WTC11 (cell line): ENCODE data around the gene KIF5A. TPM values are rescaled to one million over a fixed set of nuclear protein-coding genes. Genes with fewer than 3 reads are reported as not detected.

ENCODE experiments used
- ATAC-seq: fragments of 200-7000 bp; cut with Tn5 transposase; 2 replicates; pipeline ENCODE4 v1.10.0; 2021; ENCODE audit warnings: mild to moderate bottlenecking, moderate library complexity
- CTCF ChIA-PET: fragments of 300-600 bp; sonication (Branson Sonifier 250); formaldehyde crosslinking; loops from one replicate; lab custom pipeline; 2021; ENCODE audit warnings: antibody characterized with exemption; lab: Charles Lee
- POLR2A ChIA-PET: fragments of 350-600 bp; sonication (Branson Sonifier 250); formaldehyde crosslinking; loops from one replicate; lab custom pipeline; 2021; ENCODE audit warnings: antibody characterized with exemption; lab: Charles Lee
- DNase-seq: peaks from one replicate; pipeline ENCODE4 v3.0.0; 2021; ENCODE audit warnings: low spot score
- H3K27ac Mint-ChIP-seq: 2 replicates; pipeline ENCODE4 v1.8.0; 2021; ENCODE audit warnings: mixed read lengths
- H3K27me3 Mint-ChIP-seq: 2 replicates; pipeline ENCODE4 v1.8.0; 2021; ENCODE audit warnings: low read depth, mild to moderate bottlenecking, moderate library complexity, mixed read lengths
- H3K36me3 Mint-ChIP-seq: 2 replicates; pipeline ENCODE4 v1.8.0; 2021; ENCODE audit warnings: mixed read lengths
- H3K4me1 Mint-ChIP-seq: 2 replicates; pipeline ENCODE4 v1.8.0; 2022; ENCODE audit warnings: mixed read lengths
- H3K4me3 Mint-ChIP-seq: 2 replicates; pipeline ENCODE4 v1.8.0; 2021; ENCODE audit warnings: mild to moderate bottlenecking, moderate library complexity, mixed read lengths
- H3K9me3 Mint-ChIP-seq: 2 replicates; pipeline ENCODE4 v1.8.0; 2021; ENCODE audit warnings: mixed read lengths
- ATF6 ChIP-seq: sonication (generic); formaldehyde crosslinking; IDR thresholded peaks from 2 replicates; pipeline ENCODE4 v1.8.1; 2023; ENCODE audit warnings: mild to moderate bottlenecking, missing genetic modification reagents
- CREB1 ChIP-seq: sonication (generic); formaldehyde crosslinking; IDR thresholded peaks from 2 replicates; pipeline ENCODE4 v1.8.0; 2023; ENCODE audit warnings: mild to moderate bottlenecking, missing genetic modification reagents
- HMGA2 ChIP-seq: fragments of 250-450 bp; sonication (Bioruptor Pico); IDR thresholded peaks from 2 replicates; pipeline ENCODE4 v1.4.0; 2021; ENCODE audit warnings: mild to moderate bottlenecking, moderate library complexity
- NR3C1 ChIP-seq: sonication (generic); formaldehyde crosslinking; conservative IDR thresholded peaks from 2 replicates; pipeline ENCODE4 v1.8.1; 2023; ENCODE audit warnings: low read depth, mild to moderate bottlenecking, missing genetic modification reagents
- PRDM15 ChIP-seq: sonication (generic); formaldehyde crosslinking; IDR thresholded peaks from 2 replicates; pipeline ENCODE4 v1.8.0; 2022; ENCODE audit warnings: missing genetic modification reagents
- SOX15 ChIP-seq: fragments of 250-450 bp; sonication (Bioruptor Pico); IDR thresholded peaks from 2 replicates; pipeline ENCODE4 v1.9.0; 2021; ENCODE audit warnings: mild to moderate bottlenecking
- USF2 ChIP-seq: sonication (generic); formaldehyde crosslinking; IDR thresholded peaks from 2 replicates; pipeline ENCODE4 v1.8.1; 2023; ENCODE audit warnings: mild to moderate bottlenecking, missing genetic modification reagents, moderate library complexity
- ZNF138 ChIP-seq: sonication (generic); formaldehyde crosslinking; conservative IDR thresholded peaks from 2 replicates; pipeline ENCODE4 v1.8.1; 2022; ENCODE audit warnings: mild to moderate bottlenecking, moderate library complexity, missing genetic modification reagents
- ZNF219 ChIP-seq: sonication (generic); formaldehyde crosslinking; IDR thresholded peaks from 2 replicates; pipeline ENCODE4 v1.8.0; 2023; ENCODE audit warnings: missing genetic modification reagents, mild to moderate bottlenecking, borderline replicate concordance
- ZNF281 ChIP-seq: sonication (generic); formaldehyde crosslinking; IDR thresholded peaks from 2 replicates; pipeline ENCODE4 v1.8.0; 2023; ENCODE audit warnings: mild to moderate bottlenecking, missing genetic modification reagents
- total RNA-seq: library from RNA; stranded (reverse); gene quantifications from 3 replicates; pipeline ENCODE4 v1.2.3, GENCODE V29; 2021
- TF ChIP-seq, protein P1 (sequence below): sonication (generic); formaldehyde crosslinking; conservative IDR thresholded peaks from 2 replicates; pipeline ENCODE4 v1.8.1; 2023; ENCODE audit warnings: mild to moderate bottlenecking, low read depth, missing genetic modification reagents, moderate library complexity
- TF ChIP-seq, protein P2 (sequence below): sonication (generic); formaldehyde crosslinking; IDR thresholded peaks from 2 replicates; pipeline ENCODE4 v1.8.1; 2023; ENCODE audit warnings: mild to moderate bottlenecking, missing genetic modification reagents, moderate library complexity
- TF ChIP-seq, protein P3 (sequence below): fragments of 250-450 bp; sonication (Bioruptor Pico); IDR thresholded peaks from 2 replicates; pipeline ENCODE4 v1.8.0; 2021; ENCODE audit warnings: mild to moderate bottlenecking
- TF ChIP-seq, protein P4 (sequence below): sonication (generic); formaldehyde crosslinking; IDR thresholded peaks from 2 replicates; pipeline ENCODE4 v1.8.1; 2023; ENCODE audit warnings: mild to moderate bottlenecking, missing genetic modification reagents, borderline replicate concordance
- TF ChIP-seq, protein P5 (sequence below): sonication (generic); formaldehyde crosslinking; IDR thresholded peaks from 2 replicates; pipeline ENCODE4 v1.8.0; 2022; ENCODE audit warnings: mild to moderate bottlenecking, missing genetic modification reagents

The KIF5A gene
- total RNA-seq, 1 experiment from 2014 or later, result 16.1 TPM

DNA sequence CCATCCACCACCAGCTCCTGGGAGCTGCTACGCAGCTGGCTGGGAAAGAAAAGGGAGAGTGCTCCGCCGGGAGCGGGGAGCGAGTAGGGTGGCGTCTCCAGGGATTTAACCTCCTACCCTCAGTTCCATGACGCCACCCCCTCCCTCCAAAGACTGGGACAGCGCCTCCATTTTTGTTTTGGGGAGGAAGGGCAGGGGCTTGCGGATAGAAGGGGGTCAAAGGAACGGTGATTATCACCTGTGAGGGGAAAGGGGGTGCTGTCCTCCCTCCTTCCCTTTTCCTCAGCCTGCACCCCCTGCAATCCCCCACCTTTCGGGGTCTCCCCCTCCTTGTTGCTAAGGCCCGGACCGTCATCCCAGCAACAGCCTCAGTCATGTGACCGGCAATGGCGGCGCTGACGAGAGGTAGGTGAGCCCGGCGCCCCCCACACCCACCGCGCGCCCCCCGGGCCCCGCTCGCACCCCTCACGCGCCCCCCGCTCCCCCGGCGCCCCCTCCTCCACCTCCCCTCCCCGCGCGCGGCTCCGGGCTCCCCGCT lies 54.7 kb downstream of the KIF5A start, which contains the start of gene DTX3:
TSS of gene DTX3 (plus strand) at position 371 of the 538 bp plus-strand sequence. CDS start 1,694 bp downstream, outside the sequence.
- DNase-seq (peak; percentile 52), ATAC-seq (peak; percentile 23)
- POLR2A ChIA-PET, result interaction anchor here (0.6 to 1.4 kb wide), 3 partner anchors 87 to 162 kb away, joined by 3 to 4 read pairs (median 3); partner anchors contain the start of gene OS9
- peak within 1 kb of the TSS; percentile 85 for H3K4me3 Mint-ChIP-seq
- peaks cover 32% of the 10 kb centered on the region for H3K4me1 Mint-ChIP-seq
- peaks cover 18% of the 10 kb centered on the region for H3K36me3 Mint-ChIP-seq
- peak within 1 kb of the TSS; percentile 93 for H3K27ac Mint-ChIP-seq
- no peaks in the 10 kb centered on the region for H3K27me3 Mint-ChIP-seq
- no peaks in the 10 kb centered on the region for H3K9me3 Mint-ChIP-seq
- CTCF ChIA-PET, result interaction anchor here (0.7 to 1.7 kb wide), 11 partner anchors 14 to 146 kb away, joined by 3 to 16 read pairs (median 5); partner anchors contain the start of genes B4GALNT1, DDIT3, GLI1 and PIP4K2C
- TF ChIP-seq, protein P1, sequence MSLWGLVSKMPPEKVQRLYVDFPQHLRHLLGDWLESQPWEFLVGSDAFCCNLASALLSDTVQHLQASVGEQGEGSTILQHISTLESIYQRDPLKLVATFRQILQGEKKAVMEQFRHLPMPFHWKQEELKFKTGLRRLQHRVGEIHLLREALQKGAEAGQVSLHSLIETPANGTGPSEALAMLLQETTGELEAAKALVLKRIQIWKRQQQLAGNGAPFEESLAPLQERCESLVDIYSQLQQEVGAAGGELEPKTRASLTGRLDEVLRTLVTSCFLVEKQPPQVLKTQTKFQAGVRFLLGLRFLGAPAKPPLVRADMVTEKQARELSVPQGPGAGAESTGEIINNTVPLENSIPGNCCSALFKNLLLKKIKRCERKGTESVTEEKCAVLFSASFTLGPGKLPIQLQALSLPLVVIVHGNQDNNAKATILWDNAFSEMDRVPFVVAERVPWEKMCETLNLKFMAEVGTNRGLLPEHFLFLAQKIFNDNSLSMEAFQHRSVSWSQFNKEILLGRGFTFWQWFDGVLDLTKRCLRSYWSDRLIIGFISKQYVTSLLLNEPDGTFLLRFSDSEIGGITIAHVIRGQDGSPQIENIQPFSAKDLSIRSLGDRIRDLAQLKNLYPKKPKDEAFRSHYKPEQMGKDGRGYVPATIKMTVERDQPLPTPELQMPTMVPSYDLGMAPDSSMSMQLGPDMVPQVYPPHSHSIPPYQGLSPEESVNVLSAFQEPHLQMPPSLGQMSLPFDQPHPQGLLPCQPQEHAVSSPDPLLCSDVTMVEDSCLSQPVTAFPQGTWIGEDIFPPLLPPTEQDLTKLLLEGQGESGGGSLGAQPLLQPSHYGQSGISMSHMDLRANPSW, result no peak
- peak; percentile 9; the same call in 1 of the 2 replicates for TF ChIP-seq ZNF281
- TF ChIP-seq, protein P2, sequence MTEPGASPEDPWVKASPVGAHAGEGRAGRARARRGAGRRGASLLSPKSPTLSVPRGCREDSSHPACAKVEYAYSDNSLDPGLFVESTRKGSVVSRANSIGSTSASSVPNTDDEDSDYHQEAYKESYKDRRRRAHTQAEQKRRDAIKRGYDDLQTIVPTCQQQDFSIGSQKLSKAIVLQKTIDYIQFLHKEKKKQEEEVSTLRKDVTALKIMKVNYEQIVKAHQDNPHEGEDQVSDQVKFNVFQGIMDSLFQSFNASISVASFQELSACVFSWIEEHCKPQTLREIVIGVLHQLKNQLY (CRISPR knock-in tag), result no peak
- TF ChIP-seq ZNF219 (CRISPR knock-in tag), result no peak
- no peak for TF ChIP-seq CREB1 (CRISPR knock-in tag)
- TF ChIP-seq, protein P3, sequence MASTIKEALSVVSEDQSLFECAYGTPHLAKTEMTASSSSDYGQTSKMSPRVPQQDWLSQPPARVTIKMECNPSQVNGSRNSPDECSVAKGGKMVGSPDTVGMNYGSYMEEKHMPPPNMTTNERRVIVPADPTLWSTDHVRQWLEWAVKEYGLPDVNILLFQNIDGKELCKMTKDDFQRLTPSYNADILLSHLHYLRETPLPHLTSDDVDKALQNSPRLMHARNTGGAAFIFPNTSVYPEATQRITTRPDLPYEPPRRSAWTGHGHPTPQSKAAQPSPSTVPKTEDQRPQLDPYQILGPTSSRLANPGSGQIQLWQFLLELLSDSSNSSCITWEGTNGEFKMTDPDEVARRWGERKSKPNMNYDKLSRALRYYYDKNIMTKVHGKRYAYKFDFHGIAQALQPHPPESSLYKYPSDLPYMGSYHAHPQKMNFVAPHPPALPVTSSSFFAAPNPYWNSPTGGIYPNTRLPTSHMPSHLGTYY (CRISPR knock-in tag), result no peak
- TF ChIP-seq, protein P4, sequence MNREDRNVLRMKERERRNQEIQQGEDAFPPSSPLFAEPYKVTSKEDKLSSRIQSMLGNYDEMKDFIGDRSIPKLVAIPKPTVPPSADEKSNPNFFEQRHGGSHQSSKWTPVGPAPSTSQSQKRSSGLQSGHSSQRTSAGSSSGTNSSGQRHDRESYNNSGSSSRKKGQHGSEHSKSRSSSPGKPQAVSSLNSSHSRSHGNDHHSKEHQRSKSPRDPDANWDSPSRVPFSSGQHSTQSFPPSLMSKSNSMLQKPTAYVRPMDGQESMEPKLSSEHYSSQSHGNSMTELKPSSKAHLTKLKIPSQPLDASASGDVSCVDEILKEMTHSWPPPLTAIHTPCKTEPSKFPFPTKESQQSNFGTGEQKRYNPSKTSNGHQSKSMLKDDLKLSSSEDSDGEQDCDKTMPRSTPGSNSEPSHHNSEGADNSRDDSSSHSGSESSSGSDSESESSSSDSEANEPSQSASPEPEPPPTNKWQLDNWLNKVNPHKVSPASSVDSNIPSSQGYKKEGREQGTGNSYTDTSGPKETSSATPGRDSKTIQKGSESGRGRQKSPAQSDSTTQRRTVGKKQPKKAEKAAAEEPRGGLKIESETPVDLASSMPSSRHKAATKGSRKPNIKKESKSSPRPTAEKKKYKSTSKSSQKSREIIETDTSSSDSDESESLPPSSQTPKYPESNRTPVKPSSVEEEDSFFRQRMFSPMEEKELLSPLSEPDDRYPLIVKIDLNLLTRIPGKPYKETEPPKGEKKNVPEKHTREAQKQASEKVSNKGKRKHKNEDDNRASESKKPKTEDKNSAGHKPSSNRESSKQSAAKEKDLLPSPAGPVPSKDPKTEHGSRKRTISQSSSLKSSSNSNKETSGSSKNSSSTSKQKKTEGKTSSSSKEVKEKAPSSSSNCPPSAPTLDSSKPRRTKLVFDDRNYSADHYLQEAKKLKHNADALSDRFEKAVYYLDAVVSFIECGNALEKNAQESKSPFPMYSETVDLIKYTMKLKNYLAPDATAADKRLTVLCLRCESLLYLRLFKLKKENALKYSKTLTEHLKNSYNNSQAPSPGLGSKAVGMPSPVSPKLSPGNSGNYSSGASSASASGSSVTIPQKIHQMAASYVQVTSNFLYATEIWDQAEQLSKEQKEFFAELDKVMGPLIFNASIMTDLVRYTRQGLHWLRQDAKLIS (CRISPR knock-in tag), result no peak
- TF ChIP-seq NR3C1 (CRISPR knock-in tag), result no peak
- TF ChIP-seq SOX15 (CRISPR knock-in tag), result no peak
- TF ChIP-seq PRDM15 (CRISPR knock-in tag), result no peak
- no peak for TF ChIP-seq HMGA2 (CRISPR knock-in tag)
- no peak for TF ChIP-seq ZNF138 (CRISPR knock-in tag)
- TF ChIP-seq USF2 (CRISPR knock-in tag), result peak; percentile 90
- TF ChIP-seq, protein P5, sequence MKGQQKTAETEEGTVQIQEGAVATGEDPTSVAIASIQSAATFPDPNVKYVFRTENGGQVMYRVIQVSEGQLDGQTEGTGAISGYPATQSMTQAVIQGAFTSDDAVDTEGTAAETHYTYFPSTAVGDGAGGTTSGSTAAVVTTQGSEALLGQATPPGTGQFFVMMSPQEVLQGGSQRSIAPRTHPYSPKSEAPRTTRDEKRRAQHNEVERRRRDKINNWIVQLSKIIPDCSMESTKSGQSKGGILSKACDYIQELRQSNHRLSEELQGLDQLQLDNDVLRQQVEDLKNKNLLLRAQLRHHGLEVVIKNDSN, result peak; percentile 88
- no peak for TF ChIP-seq ATF6 (CRISPR knock-in tag)
